GM12873 (cell line): ENCODE measurements around the gene KIF26B.

Experiments
- TF ChIP-seq, protein P1 (sequence below): IDR thresholded peaks from 2 replicates; pipeline ENCODE4 v1.5.1; 2012; ENCODE audit warnings: low read depth, mild to moderate bottlenecking, moderate library complexity, low read length, control low read depth; ENCODE audit not compliant: insufficient read depth; ENCODE audit errors: missing control alignments

KIF26B gene

DNA sequence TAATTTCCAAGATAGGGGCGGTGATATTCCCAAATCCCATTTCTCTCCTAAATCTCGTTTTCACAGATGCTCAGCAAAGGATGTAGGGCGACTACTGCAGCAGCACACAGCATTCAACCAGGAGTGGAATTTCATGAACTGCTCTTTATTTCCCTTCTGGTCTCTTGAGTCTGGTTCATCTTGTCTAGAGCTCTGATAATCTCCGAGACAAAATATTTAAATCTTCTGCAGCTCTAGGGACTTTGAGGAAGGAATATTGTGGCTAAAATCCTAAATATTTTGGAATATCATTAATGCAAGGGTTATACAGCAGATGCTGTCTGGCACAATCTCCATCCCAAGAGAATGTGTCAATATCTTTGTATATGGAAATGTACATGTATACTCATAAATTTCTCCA, 45.4 kb downstream of the KIF26B start:
- TF ChIP-seq, protein P1, sequence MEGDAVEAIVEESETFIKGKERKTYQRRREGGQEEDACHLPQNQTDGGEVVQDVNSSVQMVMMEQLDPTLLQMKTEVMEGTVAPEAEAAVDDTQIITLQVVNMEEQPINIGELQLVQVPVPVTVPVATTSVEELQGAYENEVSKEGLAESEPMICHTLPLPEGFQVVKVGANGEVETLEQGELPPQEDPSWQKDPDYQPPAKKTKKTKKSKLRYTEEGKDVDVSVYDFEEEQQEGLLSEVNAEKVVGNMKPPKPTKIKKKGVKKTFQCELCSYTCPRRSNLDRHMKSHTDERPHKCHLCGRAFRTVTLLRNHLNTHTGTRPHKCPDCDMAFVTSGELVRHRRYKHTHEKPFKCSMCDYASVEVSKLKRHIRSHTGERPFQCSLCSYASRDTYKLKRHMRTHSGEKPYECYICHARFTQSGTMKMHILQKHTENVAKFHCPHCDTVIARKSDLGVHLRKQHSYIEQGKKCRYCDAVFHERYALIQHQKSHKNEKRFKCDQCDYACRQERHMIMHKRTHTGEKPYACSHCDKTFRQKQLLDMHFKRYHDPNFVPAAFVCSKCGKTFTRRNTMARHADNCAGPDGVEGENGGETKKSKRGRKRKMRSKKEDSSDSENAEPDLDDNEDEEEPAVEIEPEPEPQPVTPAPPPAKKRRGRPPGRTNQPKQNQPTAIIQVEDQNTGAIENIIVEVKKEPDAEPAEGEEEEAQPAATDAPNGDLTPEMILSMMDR: no peak

DNA sequence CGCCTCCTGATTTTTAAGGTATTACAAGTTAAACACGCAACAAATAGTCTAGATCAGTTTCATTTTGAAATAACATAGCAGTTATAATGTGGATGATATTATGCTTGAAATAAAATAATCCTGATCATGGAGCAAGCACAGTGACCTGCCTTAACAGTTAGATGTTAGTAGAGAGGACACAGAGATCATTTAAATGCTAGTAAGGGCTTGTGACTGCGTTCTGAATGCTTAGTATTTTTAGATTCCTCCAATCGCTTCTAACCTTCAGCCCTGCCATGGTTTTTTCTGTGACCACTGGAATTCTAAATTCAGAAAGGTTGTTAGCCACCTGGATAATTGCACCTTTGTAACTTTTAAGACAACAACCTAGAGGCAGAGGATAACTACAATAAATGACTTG, 46.4 kb downstream of the KIF26B start:
- TF ChIP-seq, protein P1: no peak

DNA sequence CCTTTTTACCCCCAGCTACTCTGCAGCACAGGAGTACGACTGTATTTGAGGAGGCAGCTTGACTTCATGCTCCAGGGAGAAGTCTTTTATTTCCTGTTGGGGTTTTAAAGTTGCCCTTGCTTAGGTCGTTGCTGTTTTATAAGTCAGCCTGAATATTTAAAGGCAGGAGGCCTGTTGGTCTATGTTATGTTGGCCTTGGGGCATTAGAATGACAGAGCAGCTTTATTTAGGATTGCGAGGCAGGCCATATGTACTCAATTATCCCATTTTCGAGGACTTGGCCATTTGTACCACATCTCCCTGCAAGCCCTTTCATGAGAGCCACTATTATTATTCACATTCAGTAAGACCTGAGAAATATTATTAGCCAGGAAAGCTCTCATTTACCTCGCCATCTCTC, 47.0 kb downstream of the KIF26B start:
- TF ChIP-seq, protein P1: no peak

DNA sequence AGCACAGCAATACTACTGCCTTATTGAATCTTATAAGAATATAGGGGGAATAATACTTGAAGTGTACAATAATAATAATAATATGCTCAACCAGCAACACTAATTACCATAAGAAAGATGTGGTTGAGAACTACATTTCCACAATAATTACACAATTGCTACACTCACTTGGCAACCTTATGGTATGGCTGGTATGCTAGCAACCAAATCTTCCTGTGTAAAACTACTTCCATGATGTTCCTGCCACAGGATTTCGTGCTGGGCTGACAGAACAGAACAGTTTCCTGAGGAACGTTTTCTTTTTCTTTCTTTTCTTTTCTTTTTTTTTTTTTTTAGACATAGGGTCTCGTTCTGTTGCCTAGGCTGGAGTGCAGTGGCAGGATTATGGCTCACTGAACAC, 50.6 kb downstream of the KIF26B start:
- TF ChIP-seq, protein P1: no peak

DNA sequence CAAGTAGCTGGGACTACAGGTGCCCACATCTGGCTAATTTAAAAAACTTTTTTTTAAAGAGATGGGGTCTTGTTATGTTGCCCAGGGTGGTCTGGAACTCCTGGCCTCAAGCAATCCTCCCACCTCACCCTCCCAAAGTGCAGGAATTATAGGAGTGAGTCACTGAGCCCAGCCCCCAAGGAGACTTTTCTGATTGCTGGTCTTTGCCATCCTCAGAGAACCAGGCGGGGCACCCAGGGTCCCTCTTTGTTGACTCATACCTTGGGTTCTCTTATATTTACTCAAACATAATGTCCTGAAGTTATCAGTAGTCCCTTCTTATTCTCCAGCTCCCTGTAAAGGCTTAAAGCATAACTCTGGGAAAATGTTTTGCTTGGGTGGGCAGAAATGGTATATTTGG, 51.1 kb downstream of the KIF26B start:
- TF ChIP-seq, protein P1: no peak

DNA sequence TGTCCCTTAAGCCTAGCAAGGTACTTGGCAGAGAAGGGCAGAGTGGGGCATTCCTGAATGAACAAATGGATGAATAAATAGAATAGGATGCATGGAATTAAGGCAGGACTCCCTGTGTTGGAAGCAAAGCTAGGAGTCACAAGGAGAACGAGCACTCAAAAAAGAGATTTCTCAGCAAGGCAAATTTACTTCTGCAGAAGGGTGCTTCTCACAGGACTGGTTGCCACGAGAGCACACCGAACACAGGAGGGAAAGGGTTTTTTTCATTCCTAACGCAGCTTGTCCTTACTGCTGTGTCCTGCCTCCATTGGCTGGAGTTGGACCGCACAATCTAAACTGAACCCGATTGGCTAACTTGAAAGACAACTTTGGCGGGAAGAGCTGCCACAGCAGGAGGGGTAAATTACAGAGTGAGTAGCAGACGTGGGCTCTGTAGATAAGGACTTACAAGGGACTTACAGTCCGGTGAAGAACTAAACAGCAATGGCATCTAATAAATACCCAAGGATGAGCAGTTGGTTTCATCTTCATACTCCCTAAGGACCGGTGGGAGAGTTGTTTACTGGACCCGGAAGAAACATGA, 52.4 kb downstream of the KIF26B start:
- TF ChIP-seq, protein P1: no peak

DNA sequence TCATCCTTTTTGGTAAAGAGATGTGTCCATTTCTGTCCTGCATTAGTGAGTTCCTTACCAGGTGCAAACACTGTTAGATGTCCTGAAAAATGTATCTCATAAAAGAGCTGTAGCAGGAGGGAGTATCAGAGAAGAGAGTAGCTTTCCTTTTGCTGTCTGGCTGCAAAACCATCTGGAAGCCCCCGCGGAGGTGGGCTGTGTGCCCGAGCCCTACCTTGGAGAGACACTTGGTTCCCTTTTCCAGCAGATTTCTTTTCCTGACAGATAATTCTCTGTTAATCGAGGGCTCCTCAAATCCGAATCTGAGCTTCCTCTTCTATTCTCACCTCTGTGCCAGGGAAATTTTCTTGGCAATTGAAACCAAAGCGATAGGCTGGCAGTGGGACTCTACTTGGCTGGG, 53.0 kb downstream of the KIF26B start:
- TF ChIP-seq, protein P1: no peak
